B cell (primary cell): Measurements from ENCODE around the gene ATG13. TPM values are rescaled to one million over a fixed set of nuclear protein-coding genes. Genes with fewer than 3 reads are reported as not detected.

Source experiments
- ATAC-seq: fragments of 200-7000 bp; cut with Tn5 transposase; one replicate; pipeline ENCODE4 v1.10.0; 2021; ENCODE audit warnings: low read depth, mild to moderate bottlenecking, moderate number of reproducible peaks, moderate library complexity
- CTCF ChIA-PET: fragments of 350-600 bp; sonication (Branson Sonifier 250); formaldehyde crosslinking; loops from one replicate; lab custom pipeline; 2021; ENCODE audit warnings: antibody characterized with exemption, inconsistent platforms; lab: Charles Lee
- POLR2A ChIA-PET: fragments of 350-600 bp; sonication (Branson Sonifier 250); formaldehyde crosslinking; loops from one replicate; lab custom pipeline; 2021; ENCODE audit warnings: antibody characterized with exemption; lab: Charles Lee
- DNase-seq: peaks from one replicate; pipeline ENCODE4 v3.0.0; 2013
- H2AFZ ChIP-seq: 2 replicates; pipeline ENCODE4 v1.6.1; 2012; ENCODE audit warnings: mild to moderate bottlenecking, low read depth, low read length; ENCODE audit not compliant: insufficient read depth, poor library complexity, severe bottlenecking
- H3K27ac ChIP-seq, 2 donors: 1 replicate in 1 of 2; 2 replicates in 1 of 2; pipeline ENCODE4 v1.5.1; 2012 to 2013; ENCODE audit warnings: low read length in 2 of 2, mild to moderate bottlenecking in 2 of 2, moderate library complexity in 1 of 2
- H3K27me3 ChIP-seq, 4 experiments: fragments of 200-600 bp in 1 of 4; sonication (generic) in 1 of 4; replicated peaks in 1 of 4; 1 replicate in 2 of 4; 2 replicates in 2 of 4; pipeline versions ENCODE4 v1.6.1 to v1.7.0; 2013 to 2016; ENCODE audit warnings: low read length in 3 of 4, mild to moderate bottlenecking in 2 of 4, mixed read lengths in 1 of 4, moderate library complexity in 1 of 4; ENCODE audit not compliant: insufficient read depth in 4 of 4, control insufficient read depth in 3 of 4; ENCODE audit errors: control extremely low read depth in 1 of 4
- H3K36me3 ChIP-seq, 2 experiments: replicated peaks in 1 of 2; 1 replicate in 1 of 2; 2 replicates in 1 of 2; pipeline versions ENCODE4 v1.6.1 to v1.7.1; 2013; ENCODE audit warnings: low read length in 1 of 2; ENCODE audit not compliant: insufficient read depth in 2 of 2, control insufficient read depth in 1 of 2; ENCODE audit errors: control extremely low read depth in 1 of 2, extremely low read depth in 1 of 2
- H3K4me1 ChIP-seq, 2 donors: fragments of 200-600 bp in 1 of 2; sonication (generic) in 1 of 2; 1 replicate in 1 of 2; 2 replicates in 1 of 2; pipeline versions ENCODE4 v1.5.1 to v1.6.1; 2013 to 2017; ENCODE audit warnings: low read length in 2 of 2; ENCODE audit not compliant: control insufficient read depth in 2 of 2, insufficient read depth in 2 of 2
- H3K4me2 ChIP-seq: replicated peaks from 2 replicates; pipeline ENCODE3; 2012; ENCODE audit warnings: mild to moderate bottlenecking, low read depth, low read length; ENCODE audit not compliant: poor library complexity, severe bottlenecking
- H3K4me3 ChIP-seq, 5 experiments: fragments of 200-600 bp in 1 of 5; sonication (generic) in 1 of 5; 1 replicate in 3 of 5; 2 replicates in 2 of 5; pipeline versions ENCODE4 v1.5.1 to v1.7.0; 2011 to 2016; ENCODE audit warnings: low read length in 4 of 5, mild to moderate bottlenecking in 4 of 5, low read depth in 2 of 5, control low read depth in 1 of 5, moderate library complexity in 1 of 5; ENCODE audit not compliant: insufficient read depth in 1 of 5; ENCODE audit errors: control extremely low read depth in 1 of 5, extremely low read depth in 1 of 5
- H3K79me2 ChIP-seq: fragments of 200-600 bp; sonication (generic); one replicate; pipeline ENCODE4 v1.6.0; 2016; ENCODE audit warnings: low read length; ENCODE audit not compliant: control insufficient read depth, insufficient read depth
- H3K9ac ChIP-seq: fragments of 200-600 bp; sonication (generic); 2 replicates; pipeline ENCODE4 v1.6.1; 2017; ENCODE audit warnings: mild to moderate bottlenecking, low read length, moderate library complexity
- H3K9me3 ChIP-seq, 3 donors: one replicate each; pipeline versions ENCODE4 v1.6.1 to v1.7.1; 2013; ENCODE audit warnings: low read length in 2 of 3; ENCODE audit not compliant: control insufficient read depth in 2 of 3, insufficient read depth in 1 of 3; ENCODE audit errors: control extremely low read depth in 1 of 3
- H4K20me1 ChIP-seq: 2 replicates; pipeline ENCODE4 v1.6.0; 2012; ENCODE audit warnings: mild to moderate bottlenecking, low read length; ENCODE audit not compliant: insufficient read depth, control insufficient read depth, poor library complexity, severe bottlenecking
- H3K27ac Mint-ChIP-seq: one replicate; pipeline ENCODE4 v1.8.0; 2021; ENCODE audit warnings: mixed read lengths
- H3K27me3 Mint-ChIP-seq: one replicate; pipeline ENCODE4 v1.8.0; 2021; ENCODE audit warnings: mixed read lengths
- H3K4me1 Mint-ChIP-seq: one replicate; pipeline ENCODE4 v1.8.0; 2021; ENCODE audit warnings: mixed read lengths
- H3K4me3 Mint-ChIP-seq: one replicate; pipeline ENCODE4 v1.8.0; 2021; ENCODE audit warnings: mixed read lengths
- H3K9me3 Mint-ChIP-seq: one replicate; pipeline ENCODE4 v1.8.0; 2022; ENCODE audit warnings: mixed read lengths; ENCODE audit not compliant: insufficient read depth
- CTCF ChIP-seq: fragments of 200-600 bp; IDR thresholded peaks from one replicate; pipeline ENCODE4 v1.8.0; 2022; ENCODE audit warnings: antibody characterized with exemption, mild to moderate bottlenecking
- EZH2 ChIP-seq: IDR thresholded peaks from 2 replicates; pipeline ENCODE4 v1.6.1; 2012; ENCODE audit warnings: borderline replicate concordance, low read depth, mild to moderate bottlenecking, moderate library complexity, low read length; ENCODE audit not compliant: insufficient read depth, poor library complexity, severe bottlenecking
- WGBS: methylation state at CpG from one replicate; pipeline ENCODE4 v1.1.5; 2013; ENCODE audit warnings: missing lambda C conversion rate; ENCODE audit not compliant: insufficient coverage; 5-methylcytosine and 5-hydroxymethylcytosine counted together
- intact Hi-C: fragments of 100-400 bp; cut with micrococcal nuclease; formaldehyde crosslinking; loops from one replicate; pipeline ENCODE4 v1.10.0; 2022
- polyA plus RNA-seq: library from polyadenylated mRNA; depleted of rRNA; stranded (reverse); fragments of >200 nt; gene quantifications from 2 replicates; pipeline ENCODE4 v1.2.3, GENCODE V29; 2012
- total RNA-seq, 2 donors: library from RNA; stranded (reverse); fragments of 120-200 nt in 1 of 2; gene quantifications; 1 replicate in 1 of 2; 2 replicates in 1 of 2; pipeline versions ENCODE4 v1.2.3 to v1.2.4, GENCODE V29; 2013 to 2022

Gene ATG13
- total and polyA plus RNA-seq, 2 donors (not counting 1 experiment from before 2014, with no cell fraction given), result 48.5 to 88.8 TPM

DNA sequence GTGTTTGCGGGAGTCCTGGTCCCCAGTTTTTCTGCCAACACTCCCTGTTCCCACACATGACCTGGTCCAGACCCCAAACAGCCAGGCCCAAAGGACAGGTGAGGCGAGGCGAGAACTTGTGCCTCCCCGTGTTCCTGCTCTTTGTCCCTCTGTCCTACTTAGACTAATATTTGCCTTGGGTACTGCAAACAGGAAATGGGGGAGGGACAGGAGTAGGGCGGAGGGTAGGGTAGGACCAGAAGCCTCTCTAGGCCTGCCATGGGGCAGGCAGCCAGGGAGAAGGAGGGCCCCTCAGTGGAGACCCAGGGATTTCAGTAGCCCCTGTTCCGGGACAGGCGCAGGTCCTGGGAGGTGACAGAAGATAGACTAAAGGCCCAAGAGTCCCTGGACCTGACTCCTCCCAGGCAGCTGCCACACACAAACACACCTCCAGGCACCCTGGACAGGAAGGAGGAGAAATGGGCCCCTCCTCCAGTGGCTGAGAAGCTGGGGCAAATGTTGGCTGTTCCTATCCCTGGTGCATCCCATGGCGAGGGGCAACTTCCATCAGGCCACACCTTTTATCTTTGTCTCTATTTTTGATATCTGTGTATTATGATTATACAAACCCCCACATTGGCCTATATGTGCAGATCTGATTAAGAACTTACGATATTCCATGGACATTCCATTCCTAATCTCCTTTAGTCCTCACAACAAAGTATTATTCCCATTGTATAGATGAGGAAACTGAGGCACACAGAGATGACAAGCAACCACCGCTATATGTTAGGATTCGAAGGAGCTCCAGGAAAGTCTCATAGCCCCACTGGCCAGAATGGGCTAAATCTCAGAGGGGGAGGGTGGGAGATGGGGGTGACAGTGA is 101.0 kb downstream of the ATG13 start:
- ChIA-PET POLR2A (no interaction called here), CTCF (no interaction called here)
- H3K36me3 ChIP-seq, result no peaks in the 10 kb centered on the region
- no peaks in the 10 kb centered on the region for H3K9me3 ChIP-seq
- H3K4me1 Mint-ChIP-seq, result no peaks in the 10 kb centered on the region
- H3K9me3 Mint-ChIP-seq, result no peaks in the 10 kb centered on the region
- ATAC-seq (no peak), DNase-seq (no peak)
- H3K4me2 ChIP-seq, result no peak overlapping the region
- H3K9ac ChIP-seq, result no peak overlapping the region
- H2AFZ ChIP-seq, result no peak overlapping the region
- H3K27ac Mint-ChIP-seq, result no peak overlapping the region
- H3K27ac ChIP-seq, result no peak overlapping the region
- peaks cover 3% of the 10 kb centered on the region for H3K27me3 Mint-ChIP-seq
- H3K4me3 Mint-ChIP-seq, result no peak overlapping the region
- H3K79me2 ChIP-seq, result no peaks in the 10 kb centered on the region
- intact Hi-C loops, result no loop called here
- no peak overlapping the region for H3K4me3 ChIP-seq
- 77% methylated on average over 1 of the region's 11 CpGs for WGBS
- TF ChIP-seq CTCF, result no peak
- no peak for TF ChIP-seq EZH2
- H3K27me3 ChIP-seq, result no peaks in the 10 kb centered on the region
- no peaks in the 10 kb centered on the region for H4K20me1 ChIP-seq
- no peaks in the 10 kb centered on the region for H3K4me1 ChIP-seq

- H3K4me3 Mint-ChIP-seq, result no peak within 1 kb of the TSS
- 98% methylated on average over 7 of the region's 7 CpGs for WGBS
- POLR2A ChIA-PET, result no interaction called here
- Histone ChIP-seq H3K36me3 (no peaks in the 10 kb centered on the region), H4K20me1 (no peaks in the 10 kb centered on the region), H3K79me2 (no peaks in the 10 kb centered on the region), H3K9ac (no peak within 1 kb of the TSS), H3K27ac (no peak within 1 kb of the TSS), H2AFZ (no peak within 1 kb of the TSS), H3K9me3 (no peaks in the 10 kb centered on the region), H3K4me2 (no peak within 1 kb of the TSS), H3K27me3 (no peaks in the 10 kb centered on the region), H3K4me1 (no peaks in the 10 kb centered on the region), H3K4me3 (no peak within 1 kb of the TSS)
- H3K27me3 Mint-ChIP-seq, result peaks cover 3% of the 10 kb centered on the region
- H3K27ac Mint-ChIP-seq, result no peak within 1 kb of the TSS
- no peak for DNase-seq
- intact Hi-C loops, result no loop called here
- ATAC-seq, result no peak
- CTCF ChIA-PET, result no interaction called here
- TF ChIP-seq CTCF (no peak), EZH2 (no peak)
- H3K4me1 Mint-ChIP-seq, result no peaks in the 10 kb centered on the region
- no peaks in the 10 kb centered on the region for H3K9me3 Mint-ChIP-seq
These were observed 101.7 kb downstream of the ATG13 start, which contains the start of gene F2 for GRCh38 chr11:46719048-46719542. Gene F2 (plus strand): TSS chr11:46719213. CDS start chr11:46719236, 23 bp downstream.
